ENCODE measurements around the gene KRT39. TPM values are rescaled to one million over a fixed set of nuclear protein-coding genes. Genes with fewer than 3 reads are reported as not detected.

Gene KRT39
- total and polyA plus RNA-seq, 10 of the 15 experiments (the other 5 are each of a cell fraction or from before 2014, with no cell fraction given), result not detected

GRCh38 chr17:40915199-40915661 lies 51.5 kb downstream of the KRT39 start:
- Histone ChIP-seq H3K9me3 (replicated peaks; ENCODE audit: control insufficient read depth, insufficient read depth, low read length) (no peaks in the 10 kb centered on the region), H3K4me3 (no peak overlapping the region), H3K9ac (ENCODE audit: control insufficient read depth, insufficient read depth, low read length) (no peak overlapping the region), H3K27ac (ENCODE audit: control insufficient read depth, insufficient read depth) (no peak overlapping the region), H3K4me2 (ENCODE audit: control insufficient read depth, insufficient read depth) (0 out of 2 replicates have a peak overlapping the region, but pooled peaks have one; percentile 33), H3K27me3 (replicated peaks in 1 of 2; ENCODE audit: control insufficient read depth in 2 of 2, insufficient read depth in 2 of 2, low read length in 1 of 2) (0 out of 4 replicates have a peak, but pooled peaks cover 0 to 4% of the 10 kb centered on the region in 2 experiments), H3K79me2 (ENCODE audit: control insufficient read depth, insufficient read depth, low read length) (no peaks in the 10 kb centered on the region), H2AFZ (ENCODE audit: control insufficient read depth, low read depth, low read length) (no peak overlapping the region), H4K20me1 (ENCODE audit: control insufficient read depth, insufficient read depth) (no peaks in the 10 kb centered on the region), H3K4me1 (ENCODE audit: control insufficient read depth, insufficient read depth, low read length) (peaks cover 14% of the 10 kb centered on the region; the same call in 1 of the 2 replicates), H3K36me3 (ENCODE audit: control insufficient read depth in 2 of 2, insufficient read depth in 2 of 2, low read length in 1 of 2) (no peaks in the 10 kb centered on the region)
- CTCF ChIA-PET, result interaction anchor here (0.8 to 1.8 kb wide), 4 partner anchors 138 to 748 kb away, joined by 3 to 5 read pairs (median 4); no protein-coding TSS in a partner anchor
- DNase-seq (ENCODE audit: low read depth, low spot score) (peak; percentile 13), FAIRE-seq (no peak), ATAC-seq (peak; percentile 88)
- in situ Hi-C loops (cut with MboI), result no loop called here
- intact Hi-C loops (cut with micrococcal nuclease; ENCODE audit: unreplicated experiment), result no loop called here
- SMC1A ChIA-PET (ENCODE audit: uncharacterized antibody, unreplicated experiment), result interaction anchor here (0.9 to 1.2 kb wide), 4 partner anchors 9 to 760 kb away, joined by 3 read pairs; no protein-coding TSS in a partner anchor
- POLR2A ChIA-PET, result no interaction called here
- RAD21 ChIA-PET (ENCODE audit: unreplicated experiment), result interaction anchor here (0.8 to 1.4 kb wide), 3 partner anchors 13 to 748 kb away, joined by 3 to 4 read pairs (median 4); no protein-coding TSS in a partner anchor
- WGBS (ENCODE audit: insufficient coverage, insufficient replicate concordance, low lambda C conversion rate, missing lambda C conversion rate), result 0% methylated on average over 3 of the region's 3 CpGs
- no TSS peak for BruUV-seq (replicated peaks)
- TF ChIP-seq E4F1 (IDR thresholded peaks at IDR 0.05; ENCODE audit: borderline replicate concordance, partially characterized antibody) (no peak), ZNF384 (IDR thresholded peaks at IDR 0.05; ENCODE audit: borderline replicate concordance, low read depth, low read length) (no peak), MEF2B (IDR thresholded peaks at IDR 0.05; ENCODE audit: partially characterized antibody, poor library complexity, severe bottlenecking) (no peak), CEBPB (IDR thresholded peaks at IDR 0.05; ENCODE audit: borderline replicate concordance in 1 of 2, low read depth in 2 of 2, low read length in 2 of 2) (no peak), IKZF1 (conservative IDR thresholded peaks at IDR 0.05) (no peak), IKZF2 (IDR thresholded peaks at IDR 0.05) (no peak; a peak in 1 of 4 replicates), MYC (IDR thresholded peaks at IDR 0.05; ENCODE audit: insufficient read depth, insufficient read length, insufficient replicate concordance, low read length, severe bottlenecking) (no peak), RELB (IDR thresholded peaks at IDR 0.05; ENCODE audit: low read depth) (no peak; the same call in 1 of the 2 replicates), RAD21 (IDR thresholded peaks at IDR 0.05; ENCODE audit: insufficient read depth, low read depth, low read length) (no peak), ETV6 (conservative IDR thresholded peaks at IDR 0.05 in 1 of 2, IDR thresholded peaks at IDR 0.05 in 1 of 2; ENCODE audit: borderline replicate concordance in 1 of 2, low read depth in 1 of 2) (peak in 1 of 2 experiments; percentile 59; a peak in 1 of 4 replicates), NR2C2 (IDR thresholded peaks at IDR 0.05; ENCODE audit: borderline replicate concordance, control insufficient read depth, insufficient read length, low read depth) (no peak), NBN (IDR thresholded peaks at IDR 0.05) (no peak), MLLT1 (IDR thresholded peaks at IDR 0.05) (no peak), POLR2AphosphoS2 (IDR thresholded peaks at IDR 0.05; ENCODE audit: low read depth, low read length) (no peak), BRCA1 (IDR thresholded peaks at IDR 0.05; ENCODE audit: low read depth, low read length) (no peak)

All from GM12878 (cell line).